OCI-LY1 (cell line): ENCODE results near the gene A4GNT.

Source experiments
- EZH2 ChIP-seq: fragments of 200-600 bp; sonication (generic), shearing (Covaris generic); IDR thresholded peaks from 2 replicates; pipeline ENCODE4 v1.8.0; 2017; ENCODE audit warnings: borderline replicate concordance, mixed run types, mild to moderate bottlenecking, antibody characterized with exemption, low read length, moderate library complexity, mixed read lengths
- TF ChIP-seq, protein P1 (sequence below): fragments of 200-600 bp; sonication (generic), shearing (Covaris generic); IDR thresholded peaks from 2 replicates; pipeline ENCODE4 v1.5.1; 2017; ENCODE audit warnings: mild to moderate bottlenecking, antibody characterized with exemption, low read length, moderate library complexity, mixed read lengths

DNA sequence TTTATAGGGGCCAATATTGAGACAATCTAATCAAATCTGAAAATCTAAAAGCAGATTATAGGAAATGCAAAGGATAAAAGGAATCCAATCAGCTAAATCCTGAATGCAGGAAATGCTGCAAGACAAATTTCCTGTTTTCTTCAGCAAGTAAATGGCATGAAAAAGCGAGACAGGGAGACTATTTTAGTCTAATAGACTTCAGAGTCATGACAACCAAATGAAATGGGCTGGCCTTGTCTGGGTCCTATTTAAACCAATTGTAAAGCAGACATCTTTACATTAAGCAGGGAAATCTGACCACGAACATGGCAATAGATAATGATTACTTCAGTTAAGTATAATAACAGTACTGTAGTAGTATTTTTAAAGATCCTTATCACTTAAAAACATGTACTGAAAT, 40.4 kb upstream of the A4GNT start:
- TF ChIP-seq, protein P1, sequence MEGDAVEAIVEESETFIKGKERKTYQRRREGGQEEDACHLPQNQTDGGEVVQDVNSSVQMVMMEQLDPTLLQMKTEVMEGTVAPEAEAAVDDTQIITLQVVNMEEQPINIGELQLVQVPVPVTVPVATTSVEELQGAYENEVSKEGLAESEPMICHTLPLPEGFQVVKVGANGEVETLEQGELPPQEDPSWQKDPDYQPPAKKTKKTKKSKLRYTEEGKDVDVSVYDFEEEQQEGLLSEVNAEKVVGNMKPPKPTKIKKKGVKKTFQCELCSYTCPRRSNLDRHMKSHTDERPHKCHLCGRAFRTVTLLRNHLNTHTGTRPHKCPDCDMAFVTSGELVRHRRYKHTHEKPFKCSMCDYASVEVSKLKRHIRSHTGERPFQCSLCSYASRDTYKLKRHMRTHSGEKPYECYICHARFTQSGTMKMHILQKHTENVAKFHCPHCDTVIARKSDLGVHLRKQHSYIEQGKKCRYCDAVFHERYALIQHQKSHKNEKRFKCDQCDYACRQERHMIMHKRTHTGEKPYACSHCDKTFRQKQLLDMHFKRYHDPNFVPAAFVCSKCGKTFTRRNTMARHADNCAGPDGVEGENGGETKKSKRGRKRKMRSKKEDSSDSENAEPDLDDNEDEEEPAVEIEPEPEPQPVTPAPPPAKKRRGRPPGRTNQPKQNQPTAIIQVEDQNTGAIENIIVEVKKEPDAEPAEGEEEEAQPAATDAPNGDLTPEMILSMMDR = no peak
- TF ChIP-seq EZH2 = no peak
